OCI-LY7 (cell line): Measurements from ENCODE around the gene RAB3C. TPM values are rescaled to one million over a fixed set of nuclear protein-coding genes. Genes with fewer than 3 reads are reported as not detected.

Experiments used
- BruUV-seq: library from RNA; stranded (reverse); fragments of 400-500 nt; replicated peaks from 2 replicates; lab custom pipeline; 2021; lab: Mats Ljungman, UMichigan
- CTCF ChIA-PET: fragments of 300-600 bp; sonication (Branson Sonifier 250); formaldehyde crosslinking; loops from one replicate; lab custom pipeline; 2022; ENCODE audit warnings: antibody characterized with exemption; ENCODE audit not compliant: unreplicated experiment; lab: Charles Lee
- POLR2A ChIA-PET: fragments of 300-600 bp; sonication (Branson Sonifier 250); formaldehyde crosslinking; loops from one replicate; lab custom pipeline; 2022; ENCODE audit warnings: antibody characterized with exemption; lab: Charles Lee
- DNase-seq: peaks from one replicate; pipeline ENCODE4 v3.0.0-alpha.2; 2015; ENCODE audit warnings: low spot score
- H2AFZ ChIP-seq: fragments of 200-600 bp; sonication (generic), shearing (Covaris generic); 2 replicates; pipeline ENCODE4 v1.6.1; 2014; ENCODE audit warnings: mild to moderate bottlenecking, antibody characterized with exemption, low read length, moderate library complexity
- H3K27ac ChIP-seq: fragments of 200-600 bp; sonication (generic); 2 replicates; pipeline ENCODE4 v1.5.1; 2014; ENCODE audit warnings: mixed run types, low read depth, mild to moderate bottlenecking, moderate library complexity, low read length, inconsistent platforms; ENCODE audit not compliant: poor library complexity, severe bottlenecking
- H3K36me3 ChIP-seq: fragments of 200-600 bp; sonication (generic); 2 replicates; pipeline ENCODE4 v1.6.1; 2014; ENCODE audit warnings: mild to moderate bottlenecking, antibody characterized with exemption, low read length, moderate library complexity, mixed read lengths; ENCODE audit not compliant: insufficient read depth
- H3K4me1 ChIP-seq: fragments of 200-600 bp; sonication (generic); 2 replicates; pipeline ENCODE4 v1.5.1; 2014; ENCODE audit warnings: mild to moderate bottlenecking, low read length; ENCODE audit not compliant: insufficient read depth, poor library complexity, severe bottlenecking
- H3K4me2 ChIP-seq: fragments of 200-600 bp; sonication (generic); 2 replicates; pipeline ENCODE4 v1.6.1; 2014; ENCODE audit warnings: mild to moderate bottlenecking, low read length
- H3K4me3 ChIP-seq: fragments of 200-600 bp; sonication (generic); 2 replicates; pipeline ENCODE4 v1.5.1; 2014; ENCODE audit warnings: mild to moderate bottlenecking, low read depth, low read length; ENCODE audit not compliant: poor library complexity, severe bottlenecking
- H3K79me2 ChIP-seq: fragments of 200-600 bp; sonication (generic); 2 replicates; pipeline ENCODE4 v1.6.1; 2016; ENCODE audit warnings: low read depth, mild to moderate bottlenecking, low read length, moderate library complexity, mixed read lengths; ENCODE audit not compliant: insufficient read depth
- H3K9me2 ChIP-seq: fragments of 200-600 bp; sonication (generic); 2 replicates; pipeline ENCODE4 v1.6.1; 2016; ENCODE audit warnings: mild to moderate bottlenecking, low read length, mixed read lengths; ENCODE audit not compliant: insufficient read depth
- H3K9me3 ChIP-seq: fragments of 200-600 bp; sonication (generic); 2 replicates; pipeline ENCODE4 v1.6.1; 2014; ENCODE audit warnings: mild to moderate bottlenecking, mixed run types, low read length, mixed read lengths
- H4K20me1 ChIP-seq: fragments of 200-600 bp; sonication (generic); 2 replicates; pipeline ENCODE4 v1.6.1; 2014; ENCODE audit warnings: mild to moderate bottlenecking, antibody characterized with exemption, low read length, moderate library complexity, mixed read lengths; ENCODE audit not compliant: insufficient read depth
- EZH2phosphoT487 ChIP-seq: fragments of 200-600 bp; sonication (generic); IDR thresholded peaks from 2 replicates; pipeline ENCODE4 v1.6.1; 2018; ENCODE audit warnings: low read depth, borderline replicate concordance, mild to moderate bottlenecking, mixed run types, antibody characterized with exemption, low read length, moderate library complexity, mixed read lengths
- intact Hi-C: fragments of 100-400 bp; cut with micrococcal nuclease; formaldehyde crosslinking; loops from one replicate; pipeline ENCODE4 v1.10.0; 2022; ENCODE audit not compliant: unreplicated experiment
- total RNA-seq, 2 experiments: library from RNA; depleted of rRNA in 1 of 2; stranded (reverse); fragments of >200 nt in 1 of 2; shearing (Covaris generic) in 1 of 2; gene quantifications; 2 replicates each; pipeline ENCODE4 v1.2.3, GENCODE V29; 2014 to 2022
- TF ChIP-seq, protein P1 (sequence below): fragments of 200-600 bp; sonication (generic); conservative IDR thresholded peaks from 2 replicates; pipeline ENCODE4 v1.5.1; 2014; ENCODE audit warnings: mild to moderate bottlenecking, antibody characterized with exemption, low read length, moderate library complexity, mixed read lengths

Gene RAB3C
- total RNA-seq, 2 experiments from 2014 or later, result not detected

DNA sequence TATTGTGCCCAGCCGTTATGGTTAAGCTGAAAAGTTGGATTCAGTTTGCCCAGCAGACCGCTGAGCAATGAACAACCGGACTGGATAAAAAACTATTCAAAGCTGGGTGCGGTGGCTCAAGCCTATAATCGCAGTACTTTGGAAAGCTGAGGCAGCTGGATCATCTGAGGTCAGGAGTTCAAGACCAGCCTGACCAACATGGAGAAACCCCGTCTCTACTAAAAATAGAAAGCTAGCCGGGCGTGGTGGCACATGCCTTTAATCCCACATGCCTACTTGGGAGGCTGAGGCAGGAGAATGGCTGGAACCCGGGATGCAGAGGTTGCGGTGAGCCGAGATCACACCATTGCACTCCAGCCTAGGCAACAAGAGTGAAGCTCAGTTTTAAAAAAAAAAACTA, 318.4 kb downstream of the RAB3C start:
- POLR2A ChIA-PET, result no interaction called here
- Histone ChIP-seq H3K36me3 (no peaks in the 10 kb centered on the region), H3K27ac (no peak overlapping the region), H3K4me1 (no peaks in the 10 kb centered on the region), H3K79me2 (no peaks in the 10 kb centered on the region), H2AFZ (no peak overlapping the region), H3K4me3 (no peak overlapping the region), H3K4me2 (no peak overlapping the region), H3K9me3 (no peaks in the 10 kb centered on the region), H3K9me2 (no peaks in the 10 kb centered on the region), H4K20me1 (no peaks in the 10 kb centered on the region)
- CTCF ChIA-PET, result no interaction called here
- no peak for TF ChIP-seq EZH2phosphoT487
- TF ChIP-seq, protein P1, sequence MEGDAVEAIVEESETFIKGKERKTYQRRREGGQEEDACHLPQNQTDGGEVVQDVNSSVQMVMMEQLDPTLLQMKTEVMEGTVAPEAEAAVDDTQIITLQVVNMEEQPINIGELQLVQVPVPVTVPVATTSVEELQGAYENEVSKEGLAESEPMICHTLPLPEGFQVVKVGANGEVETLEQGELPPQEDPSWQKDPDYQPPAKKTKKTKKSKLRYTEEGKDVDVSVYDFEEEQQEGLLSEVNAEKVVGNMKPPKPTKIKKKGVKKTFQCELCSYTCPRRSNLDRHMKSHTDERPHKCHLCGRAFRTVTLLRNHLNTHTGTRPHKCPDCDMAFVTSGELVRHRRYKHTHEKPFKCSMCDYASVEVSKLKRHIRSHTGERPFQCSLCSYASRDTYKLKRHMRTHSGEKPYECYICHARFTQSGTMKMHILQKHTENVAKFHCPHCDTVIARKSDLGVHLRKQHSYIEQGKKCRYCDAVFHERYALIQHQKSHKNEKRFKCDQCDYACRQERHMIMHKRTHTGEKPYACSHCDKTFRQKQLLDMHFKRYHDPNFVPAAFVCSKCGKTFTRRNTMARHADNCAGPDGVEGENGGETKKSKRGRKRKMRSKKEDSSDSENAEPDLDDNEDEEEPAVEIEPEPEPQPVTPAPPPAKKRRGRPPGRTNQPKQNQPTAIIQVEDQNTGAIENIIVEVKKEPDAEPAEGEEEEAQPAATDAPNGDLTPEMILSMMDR, result no peak
- DNase-seq, result no peak
- BruUV-seq, result no TSS peak
- intact Hi-C loops, result no loop called here

DNA sequence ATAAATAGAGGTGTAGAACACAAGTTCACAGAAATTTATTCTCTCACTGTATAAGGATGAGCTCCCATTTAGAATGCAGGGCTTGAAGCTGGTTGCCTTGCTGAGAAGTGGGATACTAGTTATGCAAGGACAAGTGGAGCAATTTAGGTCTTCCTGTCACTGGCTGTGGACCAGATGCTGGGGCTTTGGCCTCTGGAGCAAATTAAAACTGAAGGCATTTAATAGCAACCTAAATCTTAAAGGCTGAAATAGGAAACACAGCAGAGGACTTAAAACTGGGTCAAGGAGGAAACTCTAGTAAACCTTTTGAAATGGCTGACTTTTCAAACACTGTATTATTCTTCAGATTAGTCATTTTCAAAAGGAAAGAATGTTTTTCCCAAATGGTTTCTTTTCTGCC, 319.4 kb downstream of the RAB3C start:
- Histone ChIP-seq H3K4me1 (no peaks in the 10 kb centered on the region), H3K36me3 (no peaks in the 10 kb centered on the region), H3K9me2 (no peaks in the 10 kb centered on the region), H3K4me3 (no peak overlapping the region), H3K27ac (no peak overlapping the region), H3K9me3 (no peaks in the 10 kb centered on the region), H3K4me2 (no peak overlapping the region), H3K79me2 (no peaks in the 10 kb centered on the region), H4K20me1 (no peaks in the 10 kb centered on the region), H2AFZ (no peak overlapping the region)
- ChIA-PET CTCF (no interaction called here), POLR2A (no interaction called here)
- BruUV-seq, result no TSS peak
- DNase-seq, result no peak
- TF ChIP-seq EZH2phosphoT487, result no peak
- TF ChIP-seq, protein P1, result no peak
- intact Hi-C loops, result no loop called here

DNA sequence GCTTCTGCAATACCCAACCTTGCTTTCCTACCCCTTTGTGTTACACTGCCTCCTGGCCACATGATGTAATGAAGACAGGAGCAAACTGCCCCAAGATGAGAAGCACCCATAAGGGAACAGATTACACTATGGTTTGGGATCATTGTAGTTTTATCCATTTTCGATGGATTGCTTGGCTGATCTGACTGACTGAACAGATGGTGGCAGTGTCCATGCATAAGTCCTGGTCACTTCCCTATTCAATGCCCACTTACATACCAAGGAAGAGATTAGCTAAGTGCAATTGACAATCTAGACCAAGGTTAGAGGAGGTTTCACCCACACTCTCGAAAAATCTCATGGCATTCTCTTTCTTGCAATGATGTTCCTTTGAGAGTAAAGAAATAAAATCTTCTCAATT, 319.9 kb downstream of the RAB3C start:
- no TSS peak for BruUV-seq
- TF ChIP-seq EZH2phosphoT487, result no peak
- TF ChIP-seq, protein P1, result no peak
- Histone ChIP-seq H3K4me2 (no peak overlapping the region), H3K9me3 (no peaks in the 10 kb centered on the region), H3K9me2 (no peaks in the 10 kb centered on the region), H2AFZ (no peak overlapping the region), H3K4me1 (no peaks in the 10 kb centered on the region), H3K27ac (no peak overlapping the region), H4K20me1 (no peaks in the 10 kb centered on the region), H3K79me2 (no peaks in the 10 kb centered on the region), H3K36me3 (no peaks in the 10 kb centered on the region), H3K4me3 (no peak overlapping the region)
- CTCF ChIA-PET, result no interaction called here
- POLR2A ChIA-PET, result no interaction called here
- DNase-seq, result no peak
- intact Hi-C loops, result no loop called here
